GM12873 (cell line): Measurements from ENCODE around the gene CREB3L1.

ENCODE experiments used
- TF ChIP-seq, protein P1 (sequence below): IDR thresholded peaks from 2 replicates; pipeline ENCODE4 v1.5.1; 2012; ENCODE audit warnings: low read depth, mild to moderate bottlenecking, moderate library complexity, low read length, control low read depth; ENCODE audit not compliant: insufficient read depth; ENCODE audit errors: missing control alignments

CREB3L1 gene

DNA sequence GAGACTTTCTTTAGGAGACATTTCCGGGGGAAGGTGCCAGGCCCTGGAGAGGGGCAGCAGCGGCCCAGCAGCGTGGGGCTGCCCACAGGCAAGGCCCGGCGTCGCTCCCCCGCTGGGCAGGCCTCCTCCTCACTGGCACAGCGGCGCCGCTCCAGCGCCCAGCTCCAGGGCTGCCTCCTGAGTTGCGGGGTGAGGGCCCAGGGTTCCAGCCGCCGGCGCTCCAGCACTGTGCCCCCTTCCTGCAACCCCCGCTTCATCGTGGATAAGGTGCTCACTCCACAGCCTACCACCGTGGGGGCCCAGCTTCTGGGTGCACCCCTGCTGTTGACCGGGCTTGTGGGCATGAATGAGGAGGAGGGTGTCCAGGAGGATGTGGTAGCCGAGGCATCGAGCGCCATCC, 88.8 kb downstream of the CREB3L1 start:
- TF ChIP-seq, protein P1, sequence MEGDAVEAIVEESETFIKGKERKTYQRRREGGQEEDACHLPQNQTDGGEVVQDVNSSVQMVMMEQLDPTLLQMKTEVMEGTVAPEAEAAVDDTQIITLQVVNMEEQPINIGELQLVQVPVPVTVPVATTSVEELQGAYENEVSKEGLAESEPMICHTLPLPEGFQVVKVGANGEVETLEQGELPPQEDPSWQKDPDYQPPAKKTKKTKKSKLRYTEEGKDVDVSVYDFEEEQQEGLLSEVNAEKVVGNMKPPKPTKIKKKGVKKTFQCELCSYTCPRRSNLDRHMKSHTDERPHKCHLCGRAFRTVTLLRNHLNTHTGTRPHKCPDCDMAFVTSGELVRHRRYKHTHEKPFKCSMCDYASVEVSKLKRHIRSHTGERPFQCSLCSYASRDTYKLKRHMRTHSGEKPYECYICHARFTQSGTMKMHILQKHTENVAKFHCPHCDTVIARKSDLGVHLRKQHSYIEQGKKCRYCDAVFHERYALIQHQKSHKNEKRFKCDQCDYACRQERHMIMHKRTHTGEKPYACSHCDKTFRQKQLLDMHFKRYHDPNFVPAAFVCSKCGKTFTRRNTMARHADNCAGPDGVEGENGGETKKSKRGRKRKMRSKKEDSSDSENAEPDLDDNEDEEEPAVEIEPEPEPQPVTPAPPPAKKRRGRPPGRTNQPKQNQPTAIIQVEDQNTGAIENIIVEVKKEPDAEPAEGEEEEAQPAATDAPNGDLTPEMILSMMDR = no peak

DNA sequence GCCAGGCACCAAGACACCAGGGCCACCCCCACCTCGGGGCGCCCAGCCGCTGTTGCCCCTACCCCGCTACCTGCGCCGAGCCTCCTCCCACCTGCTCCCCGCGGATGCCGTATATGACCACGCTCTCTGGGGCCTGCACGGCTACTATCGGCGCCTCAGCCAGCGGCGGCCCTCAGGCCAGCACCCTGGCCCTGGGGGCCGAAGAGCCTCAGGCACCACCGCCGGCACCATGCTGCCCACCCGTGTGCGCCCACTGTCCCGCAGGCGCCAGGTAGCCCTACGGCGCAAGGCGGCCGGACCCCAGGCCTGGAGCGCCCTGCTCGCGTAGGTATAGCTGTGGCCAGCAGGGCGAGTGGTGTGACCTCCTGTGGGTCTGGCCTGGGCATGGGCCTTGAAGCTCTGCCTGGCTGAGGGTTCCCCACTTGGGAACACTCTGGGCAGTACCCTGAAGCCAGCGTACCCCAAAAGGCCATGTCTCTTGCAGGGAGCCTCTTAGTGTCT, 89.2 kb downstream of the CREB3L1 start:
- TF ChIP-seq, protein P1 = no peak

- TF ChIP-seq, protein P1 = peak; percentile 89
These were observed 89.9 kb downstream of the CREB3L1 start for GRCh38 chr11:46367244-46367915.

GRCh38 chr11:46367916-46368267, 90.4 kb downstream of the CREB3L1 start:
- TF ChIP-seq, protein P1 = no peak

DNA sequence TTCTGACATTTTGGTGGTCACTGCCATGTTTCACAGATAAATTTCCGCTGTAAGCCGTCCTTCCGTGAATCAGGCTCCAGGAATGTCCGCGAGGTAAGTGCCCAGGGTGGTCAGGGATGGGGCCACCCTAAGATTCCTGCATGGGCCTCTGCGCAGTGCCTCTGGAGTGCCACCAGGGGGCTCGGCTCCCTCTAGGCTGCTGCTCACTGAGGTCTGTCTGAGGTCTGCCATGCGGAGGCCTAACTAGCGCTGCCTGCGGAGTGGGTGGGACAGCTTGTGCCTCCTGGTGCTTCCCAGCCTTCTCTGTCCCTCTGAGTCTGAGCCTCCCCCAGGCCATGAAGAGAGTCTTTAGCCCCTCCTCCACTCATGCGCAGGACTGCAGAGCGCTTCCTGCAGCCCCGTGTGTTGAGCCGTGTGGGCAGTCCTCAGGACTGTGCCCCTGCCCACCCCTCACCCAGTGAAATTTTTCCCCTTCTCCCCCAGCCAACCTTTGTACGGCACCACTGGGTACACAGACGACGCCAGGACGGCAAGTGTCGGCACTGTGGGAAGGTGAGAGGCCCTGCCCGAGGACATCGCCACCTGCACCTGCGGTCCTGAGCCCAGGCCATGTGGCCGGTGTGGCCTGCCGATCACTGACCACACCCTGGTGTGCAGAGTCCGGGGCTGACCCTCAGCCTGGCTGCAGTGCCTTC, 92.1 kb downstream of the CREB3L1 start:
- TF ChIP-seq, protein P1 = peak; percentile 98

- TF ChIP-seq, protein P1 = no peak
These were observed 92.8 kb downstream of the CREB3L1 start for GRCh38 chr11:46370253-46370652.
